ENCODE measurements around the gene ITGA1. TPM values are rescaled to one million over a fixed set of nuclear protein-coding genes. Genes with fewer than 3 reads are reported as not detected.

The ITGA1 gene
- polyA plus RNA-seq, 1 experiment, result 148 TPM

DNA sequence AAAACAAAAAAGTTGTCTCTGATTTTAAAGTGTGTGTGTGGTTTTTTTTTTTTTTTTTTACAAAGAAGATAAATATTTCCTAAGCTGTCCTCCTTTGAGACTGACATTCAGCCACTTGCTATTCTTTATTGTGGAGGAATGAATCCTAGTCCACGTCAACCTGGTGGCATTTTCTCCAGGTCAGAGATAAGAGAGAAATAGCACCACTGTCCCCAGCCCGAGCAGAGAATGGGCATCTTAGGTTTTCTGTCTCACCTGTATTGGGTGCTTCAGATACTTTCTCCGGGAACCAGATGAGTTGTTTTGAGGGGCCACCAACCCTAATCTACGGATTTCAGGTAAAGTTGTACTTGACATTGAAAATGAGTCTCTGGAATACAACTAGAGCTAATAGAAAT lies 202.8 kb downstream of the ITGA1 start:
- peak overlapping the region; percentile 86 for H3K4me3 ChIP-seq (ENCODE audit: low read depth, low read length)
- no peak for DNase-seq (ENCODE audit: low read depth, low spot score)

DNA sequence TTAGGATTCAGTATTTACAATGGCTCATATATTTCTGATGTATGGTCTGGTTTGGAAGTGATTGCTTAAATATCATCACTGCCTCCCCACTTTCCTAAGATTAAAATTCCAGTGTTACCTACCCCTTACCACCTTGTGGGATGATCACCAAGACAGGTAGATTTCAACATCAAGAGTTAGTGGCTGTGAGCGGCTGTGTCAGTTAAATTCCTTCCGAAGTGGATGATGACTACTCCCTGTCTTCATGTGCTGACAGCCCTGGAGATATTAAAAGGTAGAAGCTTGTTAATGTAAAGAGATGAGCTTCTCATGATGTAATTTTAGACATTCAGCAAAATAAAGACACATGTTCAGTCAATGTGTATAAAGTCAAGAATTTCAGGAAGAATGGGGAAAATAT lies 205.7 kb downstream of the ITGA1 start:
- DNase-seq (ENCODE audit: low read depth, low spot score), result no peak
- ChIA-PET POLR2A (no interaction called here), CTCF (interaction anchor here (1.0 kb wide), 1 partner anchor 10 kb away, joined by 5 read pairs; no protein-coding TSS in a partner anchor)
- no peaks in the 10 kb centered on the region for H3K27me3 ChIP-seq (ENCODE audit: control insufficient read depth, insufficient read depth, low read length)
- TF ChIP-seq, protein P1, sequence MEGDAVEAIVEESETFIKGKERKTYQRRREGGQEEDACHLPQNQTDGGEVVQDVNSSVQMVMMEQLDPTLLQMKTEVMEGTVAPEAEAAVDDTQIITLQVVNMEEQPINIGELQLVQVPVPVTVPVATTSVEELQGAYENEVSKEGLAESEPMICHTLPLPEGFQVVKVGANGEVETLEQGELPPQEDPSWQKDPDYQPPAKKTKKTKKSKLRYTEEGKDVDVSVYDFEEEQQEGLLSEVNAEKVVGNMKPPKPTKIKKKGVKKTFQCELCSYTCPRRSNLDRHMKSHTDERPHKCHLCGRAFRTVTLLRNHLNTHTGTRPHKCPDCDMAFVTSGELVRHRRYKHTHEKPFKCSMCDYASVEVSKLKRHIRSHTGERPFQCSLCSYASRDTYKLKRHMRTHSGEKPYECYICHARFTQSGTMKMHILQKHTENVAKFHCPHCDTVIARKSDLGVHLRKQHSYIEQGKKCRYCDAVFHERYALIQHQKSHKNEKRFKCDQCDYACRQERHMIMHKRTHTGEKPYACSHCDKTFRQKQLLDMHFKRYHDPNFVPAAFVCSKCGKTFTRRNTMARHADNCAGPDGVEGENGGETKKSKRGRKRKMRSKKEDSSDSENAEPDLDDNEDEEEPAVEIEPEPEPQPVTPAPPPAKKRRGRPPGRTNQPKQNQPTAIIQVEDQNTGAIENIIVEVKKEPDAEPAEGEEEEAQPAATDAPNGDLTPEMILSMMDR (IDR thresholded peaks at IDR 0.05; ENCODE audit: low read depth, low read length), result no peak
- no peak overlapping the region for H3K27ac ChIP-seq (ENCODE audit: low read depth, low read length)
- no peak overlapping the region; the same call in 1 of the 2 replicates for H3K4me3 ChIP-seq (ENCODE audit: low read depth, low read length)
- no peaks in the 10 kb centered on the region for H3K9me3 ChIP-seq (ENCODE audit: control insufficient read depth, insufficient read depth, low read length)

More for the DNA sequence above, 202.8 kb downstream of the ITGA1 start:
- POLR2A ChIA-PET, result interaction anchor here (1.6 kb wide), 1 partner anchor 34 kb away, joined by 5 read pairs; no protein-coding TSS in a partner anchor
- H3K27ac ChIP-seq (ENCODE audit: low read depth, low read length), result no peak overlapping the region
- CTCF ChIA-PET, result interaction anchor here (0.6 to 3.1 kb wide), 7 partner anchors 13 to 1244 kb away, joined by 3 to 23 read pairs (median 4); no protein-coding TSS in a partner anchor
- TF ChIP-seq, protein P1 (IDR thresholded peaks at IDR 0.05; ENCODE audit: low read depth, low read length), result no peak
- H3K27me3 ChIP-seq (ENCODE audit: control insufficient read depth, insufficient read depth, low read length), result no peaks in the 10 kb centered on the region
- H3K9me3 ChIP-seq (ENCODE audit: control insufficient read depth, insufficient read depth, low read length), result no peaks in the 10 kb centered on the region

DNA sequence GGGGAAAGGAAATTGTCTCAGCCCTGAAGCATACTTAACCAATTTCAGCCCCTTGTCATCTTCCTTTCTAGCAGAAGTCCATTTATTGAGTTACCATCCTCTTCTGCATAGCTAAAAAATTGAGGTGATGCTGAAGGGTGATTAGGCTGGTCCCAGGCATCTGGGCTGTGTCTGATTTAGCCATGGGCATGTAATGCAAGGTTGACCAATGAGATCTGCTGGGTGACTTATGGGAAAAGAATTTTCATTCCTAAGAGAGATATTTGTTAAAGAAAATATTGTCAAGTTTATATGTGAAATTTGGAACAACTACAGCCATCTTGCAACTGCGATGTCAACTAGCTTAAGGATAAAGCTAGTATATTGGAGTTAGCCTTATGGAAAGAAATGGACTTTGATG lies 206.6 kb downstream of the ITGA1 start:
- no peak for DNase-seq (ENCODE audit: low read depth, low spot score)
- POLR2A ChIA-PET, result no interaction called here
- Histone ChIP-seq H3K27me3 (ENCODE audit: control insufficient read depth, insufficient read depth, low read length) (no peaks in the 10 kb centered on the region), H3K4me3 (ENCODE audit: low read depth, low read length) (no peak overlapping the region), H3K27ac (ENCODE audit: low read depth, low read length) (no peak overlapping the region), H3K9me3 (ENCODE audit: control insufficient read depth, insufficient read depth, low read length) (no peaks in the 10 kb centered on the region)
- CTCF ChIA-PET, result no interaction called here
- TF ChIP-seq, protein P1 (IDR thresholded peaks at IDR 0.05; ENCODE audit: low read depth, low read length), result no peak

DNA sequence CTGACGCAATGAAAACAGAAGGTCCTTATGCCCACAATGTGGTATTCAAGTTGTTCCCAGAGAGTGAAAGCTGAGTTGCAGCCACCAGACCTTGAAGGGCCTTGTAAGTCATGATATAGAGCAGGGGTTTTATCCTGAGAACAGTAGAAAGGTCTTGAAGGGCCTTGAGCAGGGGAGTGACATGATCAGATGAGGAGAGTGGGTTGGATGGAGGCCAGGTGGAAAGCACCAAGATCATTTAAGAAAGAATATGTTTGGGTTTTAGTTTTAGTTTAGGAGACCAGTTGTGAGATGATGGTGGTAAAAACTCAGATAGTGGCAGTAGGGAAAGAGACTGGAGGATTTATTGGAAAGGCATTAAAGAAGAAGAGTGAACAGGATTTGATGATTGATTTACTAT lies 207.4 kb downstream of the ITGA1 start:
- H3K4me3 ChIP-seq (ENCODE audit: low read depth, low read length), result no peak overlapping the region
- H3K27ac ChIP-seq (ENCODE audit: low read depth, low read length), result no peak overlapping the region
- no peaks in the 10 kb centered on the region for H3K9me3 ChIP-seq (ENCODE audit: control insufficient read depth, insufficient read depth, low read length)
- ChIA-PET POLR2A (no interaction called here), CTCF (no interaction called here)
- no peaks in the 10 kb centered on the region for H3K27me3 ChIP-seq (ENCODE audit: control insufficient read depth, insufficient read depth, low read length)
- TF ChIP-seq, protein P1 (IDR thresholded peaks at IDR 0.05; ENCODE audit: low read depth, low read length), result no peak
- no peak for DNase-seq (ENCODE audit: low read depth, low spot score)

DNA sequence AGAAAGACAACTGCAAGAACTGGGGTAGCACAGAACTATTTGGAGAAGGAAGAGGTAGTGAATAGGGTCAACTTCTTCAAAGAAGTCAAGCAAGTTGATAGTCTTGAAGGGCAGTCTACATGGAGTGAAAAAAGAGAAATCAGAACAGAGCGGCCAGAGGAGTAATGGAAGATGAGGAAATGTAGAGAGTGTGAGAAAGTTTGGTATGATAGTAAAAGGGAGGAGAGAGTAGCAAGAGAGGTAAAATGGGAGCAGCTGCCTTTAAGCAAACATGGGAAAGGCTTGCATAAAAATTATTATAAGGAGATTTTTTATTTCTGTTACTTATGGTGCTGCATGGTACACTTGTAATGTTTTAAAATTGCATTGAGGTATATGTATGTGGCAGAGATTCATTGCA lies 208.2 kb downstream of the ITGA1 start:
- Histone ChIP-seq H3K27ac (ENCODE audit: low read depth, low read length) (no peak overlapping the region), H3K4me3 (ENCODE audit: low read depth, low read length) (no peak overlapping the region), H3K27me3 (ENCODE audit: control insufficient read depth, insufficient read depth, low read length) (no peaks in the 10 kb centered on the region), H3K9me3 (ENCODE audit: control insufficient read depth, insufficient read depth, low read length) (no peaks in the 10 kb centered on the region)
- ChIA-PET CTCF (interaction anchor here (3.1 kb wide), 1 partner anchor 40 kb away, joined by 8 read pairs; no protein-coding TSS in a partner anchor), POLR2A (interaction anchor here (0.7 kb wide), 1 partner anchor 196 kb away, joined by 3 read pairs; no protein-coding TSS in a partner anchor)
- DNase-seq (ENCODE audit: low read depth, low spot score), result no peak
- TF ChIP-seq, protein P1 (IDR thresholded peaks at IDR 0.05; ENCODE audit: low read depth, low read length), result no peak
